HFFc6 (cell line): ENCODE results near the gene EPB42. TPM values are rescaled to one million over a fixed set of nuclear protein-coding genes. Genes with fewer than 3 reads are reported as not detected.

Experiments used
- DNase-seq: peaks from one replicate; pipeline ENCODE4 v3.0.0-alpha.2; 2018
- H3K27ac Mint-ChIP-seq: 2 replicates; pipeline ENCODE4 v1.8.0; 2020; ENCODE audit warnings: mild to moderate bottlenecking, mixed read lengths
- H3K27me3 Mint-ChIP-seq: 2 replicates; pipeline ENCODE4 v1.8.0; 2021; ENCODE audit warnings: mild to moderate bottlenecking, moderate library complexity, mixed read lengths; ENCODE audit not compliant: insufficient read depth
- H3K36me3 Mint-ChIP-seq: 2 replicates; pipeline ENCODE4 v1.8.0; 2021; ENCODE audit warnings: low read depth, mixed read lengths
- H3K4me1 Mint-ChIP-seq: 2 replicates; pipeline ENCODE4 v1.8.0; 2020; ENCODE audit warnings: low read depth, mixed read lengths
- H3K4me3 Mint-ChIP-seq: 2 replicates; pipeline ENCODE4 v1.8.0; 2020; ENCODE audit warnings: mild to moderate bottlenecking, moderate library complexity, mixed read lengths
- H3K9me3 Mint-ChIP-seq: 2 replicates; pipeline ENCODE4 v1.8.0; 2020; ENCODE audit warnings: mild to moderate bottlenecking, mixed read lengths
- CTCF ChIP-seq: fragments of 200-600 bp; sonication (generic); IDR thresholded peaks from 2 replicates; pipeline ENCODE4 v1.5.0; 2021; ENCODE audit warnings: antibody characterized with exemption, mild to moderate bottlenecking
- total RNA-seq, 6 experiments: library from RNA; stranded (reverse); fragmentation: NEBNext Ultra II Directional; extraction: Animal tissue kit (Norgen Biotek cat#: 25700); gene quantifications; 2 replicates in 1 of 6; 3 replicates in 5 of 6; pipeline ENCODE4 v1.2.3, GENCODE V29; 2021

The EPB42 gene
- total RNA-seq, 6 experiments from 2014 or later, result not detected

GRCh38 chr15:43225201-43225949 is 4.6 kb upstream of the EPB42 start:
- Mint-ChIP-seq H3K9me3 (no peaks in the 10 kb centered on the region), H3K36me3 (no peaks in the 10 kb centered on the region), H3K27ac (no peak overlapping the region), H3K27me3 (peaks cover 39% of the 10 kb centered on the region), H3K4me1 (no peaks in the 10 kb centered on the region; the same call in 1 of the 2 replicates), H3K4me3 (no peak overlapping the region)
- peak; percentile 57 for DNase-seq
- peak; percentile 85 for TF ChIP-seq CTCF

GRCh38 chr15:43221422-43221821 is 604 bp upstream of the EPB42 start:
- no peak overlapping the region for H3K4me3 Mint-ChIP-seq
- no peak for DNase-seq
- no peak overlapping the region for H3K27ac Mint-ChIP-seq
- H3K36me3 Mint-ChIP-seq, result no peaks in the 10 kb centered on the region
- TF ChIP-seq CTCF, result no peak
- H3K9me3 Mint-ChIP-seq, result no peaks in the 10 kb centered on the region
- H3K4me1 Mint-ChIP-seq, result no peaks in the 10 kb centered on the region
- H3K27me3 Mint-ChIP-seq, result peaks cover 41% of the 10 kb centered on the region

- Mint-ChIP-seq H3K4me3 (no peak overlapping the region), H3K9me3 (no peaks in the 10 kb centered on the region), H3K27ac (no peak overlapping the region), H3K36me3 (no peaks in the 10 kb centered on the region), H3K4me1 (no peaks in the 10 kb centered on the region), H3K27me3 (peaks cover 45% of the 10 kb centered on the region)
- no peak for TF ChIP-seq CTCF
- no peak for DNase-seq
These were observed 589 bp downstream of the EPB42 start for GRCh38 chr15:43219929-43220928.

GRCh38 chr15:43218908-43219706 is 1.7 kb downstream of the EPB42 start:
- no peaks in the 10 kb centered on the region for H3K4me1 Mint-ChIP-seq

More at GRCh38 chr15:43218908-43219706, 1.7 kb downstream of the EPB42 start:
- Mint-ChIP-seq H3K9me3 (no peaks in the 10 kb centered on the region), H3K27me3 (peaks cover 51% of the 10 kb centered on the region), H3K36me3 (no peaks in the 10 kb centered on the region), H3K27ac (no peak overlapping the region), H3K4me3 (no peak overlapping the region)
- peak; percentile 43 for DNase-seq
- TF ChIP-seq CTCF, result peak; percentile 71
